Vagina (tissue), 2 donors: ENCODE data around the gene SPATA22.

Experiments
- POLR2A ChIP-seq, 2 donors: fragments of 450-650 bp; IDR thresholded peaks; one replicate each; pipeline ENCODE4 v1.6.1; 2017; ENCODE audit warnings: antibody characterized with exemption in 2 of 2, mild to moderate bottlenecking in 2 of 2, moderate library complexity in 2 of 2
- TF ChIP-seq, protein P1 (sequence below), 3 experiments: fragments of 450-650 bp in 2 of 3; fragments of 200-600 bp in 1 of 3; sonication (generic) in 1 of 3; IDR thresholded peaks; one replicate each; pipeline ENCODE4 v1.5.1; 2017 to 2019; ENCODE audit warnings: antibody characterized with exemption in 3 of 3, mild to moderate bottlenecking in 2 of 3, moderate library complexity in 2 of 3

DNA sequence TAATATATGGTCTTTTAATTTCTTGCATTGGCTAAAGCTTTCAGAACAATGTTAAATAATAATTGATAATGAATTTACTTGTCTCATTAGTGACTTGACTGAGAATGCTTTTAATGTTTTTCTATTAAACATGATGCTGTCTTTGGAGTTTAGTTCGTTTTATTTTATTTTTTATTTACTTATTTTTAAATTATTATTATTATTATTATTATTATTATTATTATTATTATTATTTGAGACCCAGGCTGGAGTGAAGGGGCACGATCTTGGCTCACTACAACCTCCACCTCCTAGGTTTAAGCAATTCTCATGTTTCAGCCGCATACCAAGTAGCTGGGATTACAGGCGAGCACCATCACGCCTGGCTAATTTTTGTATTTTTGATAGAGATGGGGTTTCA is 56.0 kb downstream of the SPATA22 start:
- TF ChIP-seq, protein P1, sequence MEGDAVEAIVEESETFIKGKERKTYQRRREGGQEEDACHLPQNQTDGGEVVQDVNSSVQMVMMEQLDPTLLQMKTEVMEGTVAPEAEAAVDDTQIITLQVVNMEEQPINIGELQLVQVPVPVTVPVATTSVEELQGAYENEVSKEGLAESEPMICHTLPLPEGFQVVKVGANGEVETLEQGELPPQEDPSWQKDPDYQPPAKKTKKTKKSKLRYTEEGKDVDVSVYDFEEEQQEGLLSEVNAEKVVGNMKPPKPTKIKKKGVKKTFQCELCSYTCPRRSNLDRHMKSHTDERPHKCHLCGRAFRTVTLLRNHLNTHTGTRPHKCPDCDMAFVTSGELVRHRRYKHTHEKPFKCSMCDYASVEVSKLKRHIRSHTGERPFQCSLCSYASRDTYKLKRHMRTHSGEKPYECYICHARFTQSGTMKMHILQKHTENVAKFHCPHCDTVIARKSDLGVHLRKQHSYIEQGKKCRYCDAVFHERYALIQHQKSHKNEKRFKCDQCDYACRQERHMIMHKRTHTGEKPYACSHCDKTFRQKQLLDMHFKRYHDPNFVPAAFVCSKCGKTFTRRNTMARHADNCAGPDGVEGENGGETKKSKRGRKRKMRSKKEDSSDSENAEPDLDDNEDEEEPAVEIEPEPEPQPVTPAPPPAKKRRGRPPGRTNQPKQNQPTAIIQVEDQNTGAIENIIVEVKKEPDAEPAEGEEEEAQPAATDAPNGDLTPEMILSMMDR (IDR thresholded peaks at IDR 0.05), result no peak
- no peak for TF ChIP-seq POLR2A (IDR thresholded peaks at IDR 0.05)
